NCI-H2227 treated with DMSO at 0.1 percent for 48 hours (cell line): ENCODE results near the gene TEP1.

ENCODE experiments used
- DNase-seq: peaks from one replicate; lab custom pipeline; 2025; lab: John Stamatoyannopoulos, UW

Gene TEP1

DNA sequence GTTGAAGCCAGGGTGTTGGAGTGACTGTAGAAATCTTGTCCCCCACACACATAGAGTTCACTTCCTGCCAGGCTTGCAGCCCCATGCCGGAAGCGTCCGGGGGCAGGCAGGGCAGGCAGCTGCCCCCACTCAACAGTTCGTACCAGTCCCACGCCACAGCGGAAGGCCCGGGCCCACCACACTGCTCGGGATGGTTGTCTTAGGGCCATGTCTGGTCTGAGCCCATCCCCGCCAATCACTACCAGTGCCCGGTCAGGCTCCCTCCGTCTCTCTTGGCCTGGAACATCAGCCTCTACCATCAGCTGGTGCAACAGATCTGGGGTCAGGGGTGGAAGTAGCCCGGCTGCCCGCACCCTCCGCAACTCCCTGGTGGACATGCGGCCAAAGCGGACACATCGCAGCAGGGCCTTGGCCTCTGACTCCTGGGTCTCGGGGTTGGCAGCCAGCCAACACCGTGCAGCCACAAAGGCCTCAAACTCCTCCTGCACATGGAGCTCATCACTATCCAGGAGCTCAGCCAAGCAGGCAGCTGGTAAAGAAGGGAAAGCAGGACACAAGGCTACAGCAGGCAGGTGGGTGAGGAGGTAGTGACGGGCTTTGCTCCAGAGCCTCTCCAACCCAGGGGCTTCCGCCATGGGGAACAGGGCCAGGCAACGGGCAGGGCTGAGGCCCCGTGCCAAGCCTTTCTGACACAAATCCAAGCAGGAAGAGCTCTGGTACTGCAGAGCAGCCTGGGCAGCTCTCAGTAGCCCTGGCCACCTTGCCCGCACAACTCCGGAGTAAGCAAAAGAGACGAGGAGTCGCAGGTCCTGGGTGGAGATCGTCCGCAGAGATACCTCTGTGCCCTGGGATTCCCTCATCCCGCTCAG lies 16.7 kb upstream of the TEP1 start:
- no peak for DNase-seq

DNA sequence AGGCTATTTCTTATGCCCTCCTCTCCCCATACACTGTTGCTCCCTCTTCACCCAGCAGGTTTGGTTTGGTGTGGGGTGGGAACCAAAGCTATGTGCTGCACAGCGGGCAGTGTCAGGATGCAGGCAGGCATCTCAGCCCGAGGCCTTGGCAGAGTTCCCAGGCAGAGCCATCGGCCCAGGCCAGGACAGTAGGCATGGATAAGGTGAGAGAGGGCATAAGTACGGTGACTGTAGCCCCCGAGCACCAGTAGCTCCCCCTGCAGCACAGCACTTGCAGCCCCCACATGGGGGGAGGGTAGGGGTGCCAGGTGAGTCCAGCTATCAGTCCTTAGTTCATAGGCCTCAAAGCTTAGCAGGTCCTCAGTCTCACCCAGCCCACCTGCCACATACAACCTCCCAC lies 15.5 kb upstream of the TEP1 start:
- no peak for DNase-seq

DNA sequence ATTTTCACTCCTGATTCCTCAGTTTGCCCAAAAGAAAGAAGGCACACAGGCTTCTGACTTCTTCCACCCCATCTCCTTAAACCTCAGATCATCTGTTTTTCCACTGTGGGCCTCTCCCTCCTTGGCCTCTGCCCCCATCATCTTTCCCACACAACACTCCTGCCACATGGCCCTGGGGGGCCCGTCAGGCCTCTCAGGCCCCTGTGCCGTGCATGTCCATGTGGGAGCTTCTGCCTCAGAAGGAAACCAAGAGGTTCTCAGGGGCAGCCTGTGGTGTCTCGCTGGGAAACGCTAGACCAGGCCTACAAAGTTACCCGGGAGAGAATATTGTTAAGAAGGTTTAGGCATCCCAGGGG lies 14.7 kb upstream of the TEP1 start:
- no peak for DNase-seq

DNA sequence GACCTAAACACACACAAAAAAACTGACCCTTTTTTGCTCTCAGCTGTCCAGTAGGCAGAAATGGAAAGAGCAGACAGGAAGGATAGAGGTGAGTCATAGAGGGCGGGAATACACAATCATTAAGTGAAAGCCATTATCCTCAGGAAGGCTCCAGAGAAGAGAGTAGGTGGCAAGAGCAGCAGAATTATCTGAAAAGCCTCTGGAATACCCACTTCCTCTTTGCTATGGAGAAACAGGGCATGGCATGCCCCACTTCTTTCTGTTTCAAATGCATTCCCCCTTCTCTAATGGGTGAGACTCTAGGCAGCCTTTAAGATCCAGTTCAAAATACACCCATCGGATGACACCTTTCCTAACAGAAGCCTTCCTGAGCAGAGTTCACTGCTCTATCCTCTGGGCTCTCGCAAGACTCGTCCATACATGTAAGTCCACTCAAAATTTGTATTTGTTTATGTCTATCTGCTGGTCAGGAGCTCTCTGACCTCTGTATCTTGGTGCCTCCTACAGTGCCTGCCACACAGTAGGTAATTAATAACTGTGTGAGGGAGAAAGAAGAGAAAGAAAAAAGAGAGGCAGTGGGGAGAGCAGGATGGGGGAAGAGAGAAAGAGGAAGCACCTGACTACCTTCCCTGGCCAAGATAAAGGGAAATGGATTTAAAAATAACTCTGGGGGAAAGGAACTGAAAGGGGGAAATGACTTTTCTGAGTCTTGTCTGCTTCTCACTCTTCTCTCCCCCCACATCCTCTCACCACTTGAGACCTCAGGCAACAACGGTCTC lies 14.1 kb upstream of the TEP1 start:
- DNase-seq, result peak; percentile 26

DNA sequence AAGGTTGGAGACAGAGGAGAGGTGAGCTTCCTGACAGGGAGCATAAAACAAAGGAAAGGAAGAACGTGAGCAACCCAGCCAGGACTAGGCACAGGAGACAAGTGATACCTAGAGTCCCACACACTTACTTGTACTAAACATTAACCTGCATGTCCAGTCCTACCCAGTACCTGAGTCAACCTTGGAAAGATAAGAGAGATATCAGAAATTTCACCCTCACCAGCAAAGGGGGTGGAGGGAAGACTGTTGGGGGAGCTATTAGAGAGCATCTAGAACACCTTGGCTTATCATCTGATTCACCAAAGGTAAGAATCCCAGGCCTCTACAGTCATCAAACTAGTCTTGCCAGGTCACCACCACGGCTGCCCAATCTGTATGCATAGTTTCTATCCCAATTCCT lies 11.6 kb upstream of the TEP1 start:
- DNase-seq, result no peak

DNA sequence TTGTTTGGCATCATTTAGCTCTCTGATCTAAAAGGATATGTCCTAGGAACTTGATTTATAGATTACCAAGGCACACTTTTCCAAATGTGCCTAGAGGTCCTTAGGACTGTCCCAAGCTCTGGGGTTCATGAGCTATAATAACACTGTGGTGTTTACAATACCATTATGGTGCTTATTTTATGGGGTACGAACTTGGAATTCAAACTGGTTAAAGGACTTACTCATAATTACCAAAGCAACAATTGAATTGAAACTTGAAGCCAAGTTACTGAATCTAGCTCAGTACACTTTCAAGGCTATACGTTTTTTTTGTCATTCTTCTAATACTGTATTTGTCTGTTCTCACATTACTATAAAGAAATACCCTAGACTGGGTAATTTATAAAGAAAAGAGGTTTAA lies 9.6 kb upstream of the TEP1 start:
- no peak for DNase-seq

DNA sequence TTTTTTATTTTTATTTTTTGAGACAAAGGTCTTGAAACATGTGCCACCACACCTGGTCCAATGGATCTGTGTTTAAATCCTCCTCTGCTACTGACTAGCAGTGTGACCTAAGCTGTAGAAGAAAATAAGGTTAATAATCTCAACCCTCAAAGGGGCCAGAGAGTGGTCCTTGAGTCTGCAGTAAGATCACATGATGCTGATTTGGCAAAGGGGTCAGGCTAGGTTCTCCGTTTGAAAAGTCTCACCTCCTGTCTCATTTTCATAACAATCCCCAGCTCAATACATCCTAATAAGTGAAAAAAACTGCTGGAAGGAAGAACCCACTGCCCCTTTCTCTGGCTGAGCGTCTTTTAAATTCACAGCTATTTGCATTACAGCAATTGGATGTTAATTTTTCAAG lies 8.0 kb upstream of the TEP1 start:
- no peak for DNase-seq

DNA sequence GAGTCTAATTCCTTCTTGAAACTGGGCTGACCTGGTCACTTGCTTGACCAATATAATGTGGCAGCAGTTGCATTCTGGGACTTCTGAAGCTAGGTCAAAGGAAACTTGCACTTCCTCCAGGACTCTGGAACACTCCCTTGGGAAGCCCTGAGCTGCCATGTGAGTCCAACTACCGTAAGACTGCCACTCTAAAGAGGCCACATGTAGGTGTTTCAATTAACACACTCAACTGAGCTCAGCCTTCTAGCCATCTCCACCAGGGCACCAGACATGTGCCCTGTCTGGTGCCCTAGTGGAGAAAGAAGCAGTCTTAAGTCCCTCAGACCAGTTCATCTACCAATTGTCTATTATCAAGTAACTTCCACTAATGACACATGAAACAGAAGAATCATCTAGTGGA lies 6.1 kb upstream of the TEP1 start:
- no peak for DNase-seq

DNA sequence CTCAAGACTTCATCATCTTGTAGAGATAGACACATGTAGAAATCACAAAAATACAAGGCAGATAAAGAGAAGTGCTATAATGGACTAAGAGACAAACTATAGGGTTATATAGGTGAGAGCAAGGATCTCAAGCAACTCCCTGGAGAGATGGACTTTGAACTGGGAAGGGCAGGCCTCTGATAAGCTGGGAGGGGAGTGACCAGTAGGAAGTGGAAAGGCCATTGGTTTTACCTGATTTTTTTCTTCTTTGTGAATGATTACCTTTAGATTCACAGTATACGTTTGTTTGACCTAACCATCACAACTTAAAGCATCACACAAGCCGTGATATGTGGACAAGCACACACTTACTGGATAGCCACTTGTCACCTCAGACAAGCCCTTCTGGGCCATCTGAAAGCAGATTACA lies 5.2 kb upstream of the TEP1 start:
- no peak for DNase-seq

DNA sequence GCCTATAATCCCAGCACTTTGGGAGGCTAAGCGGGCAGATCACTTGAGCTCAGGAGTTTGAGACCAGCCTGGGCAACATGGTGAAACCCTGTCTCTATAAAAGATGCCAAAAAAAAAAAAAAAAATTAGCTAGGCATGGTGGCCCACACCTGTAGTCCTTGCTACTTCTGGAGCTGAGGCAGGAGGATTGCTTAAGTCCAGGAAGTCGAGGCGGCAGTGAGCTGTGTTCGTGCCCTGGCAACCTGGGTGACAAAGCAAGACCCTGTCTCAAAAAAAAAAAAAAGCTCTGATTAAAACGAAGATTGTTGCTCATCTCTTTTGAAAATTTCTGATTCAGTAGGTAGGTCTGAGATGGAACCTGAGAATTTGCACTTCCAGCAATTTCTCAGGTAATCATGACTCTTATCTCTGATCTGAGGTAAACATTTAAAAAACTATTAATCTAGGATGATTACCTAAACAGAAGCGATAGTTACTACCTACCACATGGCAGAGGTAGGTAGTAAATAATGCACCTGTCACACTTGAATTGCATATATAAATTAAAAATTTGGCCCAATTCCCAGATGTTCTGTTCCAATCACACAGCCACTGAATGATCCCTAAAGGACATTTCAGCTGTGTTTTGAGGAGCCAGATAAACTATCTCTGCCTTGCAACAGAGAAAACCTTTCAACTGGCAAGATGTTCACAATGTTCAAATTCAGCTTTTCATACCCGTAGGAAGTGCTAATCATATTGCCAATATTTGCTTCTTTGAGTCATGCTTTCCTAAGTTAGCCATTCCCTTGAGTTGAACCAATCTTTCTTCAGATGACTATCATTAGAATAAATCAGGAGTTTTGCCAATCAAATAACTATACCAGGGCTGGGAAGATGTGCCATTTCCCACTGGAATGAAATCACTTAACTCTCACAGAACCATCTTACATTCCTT lies 4.2 kb upstream of the TEP1 start:
- DNase-seq, result no peak

DNA sequence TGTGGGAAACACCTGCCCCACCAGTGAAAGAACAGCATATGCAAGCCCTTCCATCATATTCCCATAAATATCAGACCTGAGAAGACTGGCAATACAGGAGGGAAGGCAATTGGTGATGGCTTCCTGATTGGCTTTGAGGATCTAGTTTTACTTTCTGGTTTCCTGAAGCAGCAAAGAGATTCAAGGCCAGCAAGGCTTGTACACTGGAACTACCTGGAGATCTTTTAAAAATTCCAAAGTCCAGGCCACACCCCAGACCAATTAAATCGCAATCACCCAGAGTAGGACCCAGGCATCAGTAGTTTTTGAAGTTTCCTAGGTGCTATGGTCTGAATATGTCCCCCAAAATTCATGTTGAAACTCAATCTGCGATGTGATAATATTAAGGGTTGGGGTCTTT lies 2.9 kb upstream of the TEP1 start:
- no peak for DNase-seq

DNA sequence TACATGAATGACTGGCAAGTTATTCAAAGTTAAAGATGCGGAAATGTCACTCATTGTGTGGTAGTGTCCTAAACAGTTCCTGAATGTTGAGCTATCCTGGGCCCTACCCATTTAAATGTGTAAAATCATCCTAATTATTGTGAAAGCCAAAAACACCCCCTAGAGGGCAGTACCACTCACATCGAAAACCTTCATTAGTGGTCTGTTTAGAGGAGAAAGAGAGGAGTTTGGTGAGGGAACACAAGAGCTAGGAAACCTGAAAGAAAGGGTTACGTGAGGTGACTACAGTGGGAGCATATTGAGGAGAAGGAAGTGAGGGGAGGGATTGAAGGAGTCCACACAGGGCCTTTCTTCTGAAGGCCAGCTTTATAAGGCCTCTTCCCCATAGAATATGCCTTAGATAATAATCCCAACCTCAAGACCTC lies 2.5 kb upstream of the TEP1 start:
- peak; percentile 14 for DNase-seq

DNA sequence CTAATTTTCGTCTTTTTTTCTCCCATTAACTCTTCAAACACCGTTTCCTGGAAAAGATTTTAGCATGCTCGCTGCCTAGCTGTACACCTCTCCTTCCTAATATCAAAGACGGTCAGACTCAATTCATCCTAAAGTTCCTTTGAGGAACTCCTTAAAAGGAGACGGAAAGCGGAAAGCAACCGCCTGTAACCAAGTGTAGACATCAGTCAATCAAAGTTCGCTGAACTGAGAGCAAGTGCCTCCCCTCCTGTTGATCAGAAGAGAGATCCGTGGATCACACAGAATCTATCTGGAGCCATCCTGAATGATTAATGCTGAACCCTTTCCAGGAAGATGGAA lies 412 bp upstream of the TEP1 start:
- no peak for DNase-seq

DNA sequence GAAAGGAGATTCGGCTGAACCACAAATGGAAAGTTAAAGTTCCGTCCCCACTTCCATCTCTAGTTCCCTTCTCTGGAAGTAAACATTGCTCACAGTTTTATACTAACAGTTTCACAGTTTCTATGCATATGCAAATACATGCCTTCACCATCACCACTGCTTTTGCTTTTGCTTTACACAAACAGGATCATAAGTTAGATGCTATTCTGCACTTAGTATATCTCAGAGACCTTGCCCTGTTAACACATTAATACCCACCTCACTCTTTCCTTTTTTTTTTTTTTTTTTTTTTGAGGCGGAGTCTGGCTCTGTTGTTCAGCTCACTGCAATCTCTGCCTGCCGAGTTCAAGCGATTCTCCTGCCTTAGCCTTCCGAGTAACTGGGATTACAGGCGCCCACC lies 890 bp downstream of the TEP1 start:
- DNase-seq, result no peak

DNA sequence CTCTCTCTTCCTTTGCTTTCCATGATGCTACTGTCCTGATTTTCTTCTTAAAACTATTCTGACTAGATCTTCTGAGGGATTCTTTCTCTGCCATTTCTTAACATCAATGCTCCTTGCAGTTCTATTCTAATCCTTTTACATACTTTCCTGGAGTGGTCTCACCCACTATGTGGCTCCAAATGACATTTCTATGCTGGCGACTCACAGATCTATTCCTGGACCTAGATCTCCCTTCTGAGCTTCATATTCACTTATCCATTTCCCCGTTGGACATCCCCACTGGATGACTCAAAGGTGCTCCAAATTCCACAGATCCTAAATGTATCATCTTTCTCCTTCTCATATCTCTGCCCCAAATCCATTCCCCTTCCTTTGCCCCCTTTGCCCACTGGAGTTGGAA lies 4.1 kb downstream of the TEP1 start:
- DNase-seq, result no peak

DNA sequence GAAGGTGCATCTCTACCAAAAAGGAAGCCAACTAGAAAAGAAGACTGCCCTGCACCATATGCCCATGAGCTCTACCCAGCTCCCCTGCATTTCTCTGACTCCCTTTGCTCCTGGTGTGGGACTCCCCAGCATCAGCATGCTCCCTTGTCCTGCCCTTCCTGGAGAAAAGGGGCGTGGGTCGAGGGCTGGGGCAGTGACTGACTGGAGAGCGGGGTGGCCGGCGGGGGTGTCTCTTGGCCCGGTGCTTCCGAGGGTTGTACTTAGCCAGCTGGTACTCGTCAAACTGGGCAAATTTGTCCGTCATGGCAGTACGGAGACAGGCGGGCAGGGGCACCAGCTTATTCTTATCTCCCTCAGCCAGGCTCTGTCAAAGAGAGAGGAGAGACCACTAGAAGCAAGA lies 9.8 kb downstream of the TEP1 start:
- no peak for DNase-seq

DNA sequence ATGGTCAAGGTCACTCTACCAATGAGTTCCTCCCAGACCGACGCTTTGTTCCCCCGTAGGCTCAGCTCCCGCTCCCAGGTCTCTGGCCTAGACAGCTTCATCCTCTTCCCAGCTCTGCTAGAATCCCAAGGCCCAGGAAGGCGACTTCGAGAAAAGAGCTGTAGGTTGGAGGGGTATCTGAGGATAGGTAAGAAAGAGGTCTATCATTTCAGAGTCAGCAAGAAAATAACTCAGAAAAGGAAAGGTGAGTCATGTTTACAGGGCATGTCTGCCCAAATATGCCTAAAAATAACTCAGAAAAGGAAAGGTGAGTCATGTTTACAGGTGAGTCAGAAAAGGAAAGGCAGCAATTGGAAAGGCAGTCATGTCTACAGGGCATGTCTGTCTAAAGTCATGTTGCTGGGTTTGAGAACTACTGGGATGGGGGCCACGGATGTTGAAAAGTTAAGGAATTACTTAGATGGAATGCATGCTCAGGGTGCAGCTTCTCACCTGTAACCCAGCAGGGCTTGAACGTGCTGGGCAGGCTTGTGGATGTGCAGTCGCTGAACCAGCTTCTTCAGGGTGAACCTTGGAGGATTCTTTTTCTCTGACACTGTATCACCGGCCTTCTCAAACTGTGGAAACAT lies 12.2 kb downstream of the TEP1 start:
- DNase-seq, result no peak

DNA sequence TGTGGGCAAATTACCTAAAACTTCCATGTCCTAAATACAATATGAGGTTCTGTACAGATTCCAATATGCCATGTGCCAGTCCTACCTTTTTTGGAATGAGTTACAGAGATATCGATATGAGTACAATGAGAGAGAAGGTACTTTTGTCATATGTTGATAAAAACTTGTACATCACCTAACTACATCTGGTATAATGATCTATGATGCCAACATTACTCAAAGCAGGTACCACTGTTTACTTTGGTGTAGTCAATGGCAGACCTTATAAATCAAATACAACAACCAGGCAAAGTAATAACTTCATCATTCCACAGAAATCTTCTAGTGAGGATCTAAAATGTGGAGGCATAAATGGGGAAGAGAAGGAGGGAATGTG lies 12.7 kb downstream of the TEP1 start:
- no peak for DNase-seq

DNA sequence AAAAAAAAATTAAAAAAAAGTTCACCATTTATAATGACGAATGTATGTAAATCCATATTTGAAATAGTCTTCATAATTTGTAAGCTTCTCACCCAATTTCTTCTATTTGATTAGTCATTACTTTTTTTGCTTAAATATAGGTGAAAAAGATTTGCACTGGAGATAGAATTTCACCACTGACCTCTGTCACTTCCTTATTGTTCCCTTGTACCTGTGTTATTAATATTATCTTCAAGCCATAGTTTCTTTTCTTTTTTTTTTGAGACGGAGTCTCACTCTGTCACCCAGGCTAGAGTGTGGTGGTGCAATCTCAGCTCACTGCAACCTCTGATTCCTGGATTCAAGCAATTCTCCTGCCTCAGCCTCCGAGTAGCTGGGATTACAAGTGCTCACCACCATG lies 15.8 kb downstream of the TEP1 start:
- no peak for DNase-seq

DNA sequence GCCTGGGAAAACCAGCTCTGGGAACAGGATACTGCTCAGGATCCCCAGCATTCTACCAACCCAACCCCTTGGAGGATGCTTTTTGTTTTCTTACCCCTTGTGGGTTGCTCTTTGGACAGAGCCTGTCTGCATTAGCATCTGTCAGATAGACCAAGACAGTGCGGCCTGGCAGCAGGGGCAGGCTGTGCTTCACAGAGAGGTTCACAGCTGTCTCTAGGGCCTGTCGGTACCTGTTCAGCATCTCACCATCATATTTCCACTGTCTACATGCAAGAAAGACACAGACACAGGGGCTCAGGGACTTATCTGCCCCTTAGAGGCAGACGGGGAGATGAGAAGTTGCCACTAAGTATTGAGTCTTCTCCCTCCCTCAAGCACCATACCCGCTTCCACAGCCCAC lies 21.8 kb downstream of the TEP1 start:
- no peak for DNase-seq

DNA sequence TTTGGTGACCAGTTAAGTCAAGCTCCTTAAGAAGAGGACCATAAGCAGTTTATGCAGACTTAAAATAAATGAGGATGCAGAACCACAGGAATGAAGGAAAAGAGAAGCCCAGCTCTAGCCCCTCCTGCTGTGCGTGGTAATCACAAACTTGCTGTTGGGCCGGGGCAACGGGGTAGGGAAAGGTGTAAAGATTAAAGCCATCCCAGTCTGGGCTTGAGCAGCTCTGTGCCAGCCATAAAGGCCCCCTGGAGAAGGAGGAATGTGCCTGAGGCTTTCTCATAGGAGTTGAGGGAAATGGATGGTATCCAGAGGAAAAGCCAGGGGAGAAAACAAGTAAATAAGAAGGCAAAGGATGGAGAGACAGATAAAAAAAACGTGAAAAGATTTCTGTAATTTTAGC lies 25.1 kb downstream of the TEP1 start:
- no peak for DNase-seq

DNA sequence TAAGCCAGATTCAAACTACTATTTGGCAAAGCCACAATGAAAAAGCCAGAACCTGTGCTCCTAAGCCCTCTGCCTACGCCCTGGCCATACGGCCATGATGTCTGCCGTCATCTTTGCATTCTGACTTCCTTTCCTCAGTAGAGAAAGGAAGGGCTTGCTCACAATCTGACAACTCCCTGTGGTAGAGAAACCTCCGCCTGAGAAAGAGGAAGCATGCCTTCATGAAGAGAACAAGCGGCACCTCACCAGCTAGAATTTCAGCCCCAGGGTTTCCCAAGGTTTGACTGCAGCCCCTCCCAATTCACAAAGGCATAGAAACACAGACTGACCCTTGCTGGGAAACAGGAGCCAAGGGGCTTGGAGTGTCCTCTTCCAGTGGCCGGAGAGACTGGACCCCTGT lies 25.7 kb downstream of the TEP1 start:
- no peak for DNase-seq
